Astrocyte (in vitro differentiated cells and primary cell): ENCODE data around the gene MLXIP.

ENCODE experiments used
- EZH2 ChIP-seq: IDR thresholded peaks from 2 replicates; pipeline ENCODE4 v1.6.1; 2012; ENCODE audit warnings: mild to moderate bottlenecking, low read length, inconsistent platforms; ENCODE audit not compliant: insufficient read depth
- TF ChIP-seq, protein P1 (sequence below): IDR thresholded peaks from 2 replicates; pipeline ENCODE4 v1.5.1; 2011; ENCODE audit warnings: low read depth, mild to moderate bottlenecking, inconsistent platforms, low read length, moderate library complexity; ENCODE audit not compliant: insufficient read depth

GRCh38 chr12:122184517-122184916 lies 106.0 kb downstream of the MLXIP start:
- TF ChIP-seq, protein P1, sequence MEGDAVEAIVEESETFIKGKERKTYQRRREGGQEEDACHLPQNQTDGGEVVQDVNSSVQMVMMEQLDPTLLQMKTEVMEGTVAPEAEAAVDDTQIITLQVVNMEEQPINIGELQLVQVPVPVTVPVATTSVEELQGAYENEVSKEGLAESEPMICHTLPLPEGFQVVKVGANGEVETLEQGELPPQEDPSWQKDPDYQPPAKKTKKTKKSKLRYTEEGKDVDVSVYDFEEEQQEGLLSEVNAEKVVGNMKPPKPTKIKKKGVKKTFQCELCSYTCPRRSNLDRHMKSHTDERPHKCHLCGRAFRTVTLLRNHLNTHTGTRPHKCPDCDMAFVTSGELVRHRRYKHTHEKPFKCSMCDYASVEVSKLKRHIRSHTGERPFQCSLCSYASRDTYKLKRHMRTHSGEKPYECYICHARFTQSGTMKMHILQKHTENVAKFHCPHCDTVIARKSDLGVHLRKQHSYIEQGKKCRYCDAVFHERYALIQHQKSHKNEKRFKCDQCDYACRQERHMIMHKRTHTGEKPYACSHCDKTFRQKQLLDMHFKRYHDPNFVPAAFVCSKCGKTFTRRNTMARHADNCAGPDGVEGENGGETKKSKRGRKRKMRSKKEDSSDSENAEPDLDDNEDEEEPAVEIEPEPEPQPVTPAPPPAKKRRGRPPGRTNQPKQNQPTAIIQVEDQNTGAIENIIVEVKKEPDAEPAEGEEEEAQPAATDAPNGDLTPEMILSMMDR = no peak
- no peak for TF ChIP-seq EZH2
